HepG2 (cell line): ENCODE results near the gene ISG20. TPM values are rescaled to one million over a fixed set of nuclear protein-coding genes. Genes with fewer than 3 reads are reported as not detected.

Experiments
- ATAC-seq: fragments of 200-7000 bp; cut with Tn5 transposase; 3 replicates; pipeline ENCODE4 v1.9.1; 2020; ENCODE audit warnings: mild to moderate bottlenecking, moderate library complexity
- BruUV-seq: library from RNA; stranded (reverse); fragments of 400-500 nt; replicated peaks from 2 replicates; lab custom pipeline; 2021; lab: Mats Ljungman, UMichigan
- CTCF ChIA-PET: fragments of 300-600 bp; formaldehyde crosslinking; extraction: SDS; loops from one replicate; lab custom pipeline; 2021; ENCODE audit warnings: low total read pairs, inconsistent platforms, low intra/inter-chr PET ratio; lab: Yijun Ruan, JAX
- POLR2A ChIA-PET: fragments of 350-600 bp; sonication (Branson Sonifier 250); formaldehyde crosslinking; loops from one replicate; lab custom pipeline; 2020; ENCODE audit warnings: antibody characterized with exemption, inconsistent platforms; lab: Yijun Ruan, JAX
- DNase-seq: peaks from one replicate; pipeline ENCODE4 v3.0.0-alpha.2; 2015; ENCODE audit warnings: low spot score
- FAIRE-seq: peaks from 3 replicates; lab custom pipeline; 2011; peaks lifted over from hg19 to GRCh38; lab: Jason Lieb, UNC
- H2AFZ ChIP-seq: one replicate; pipeline ENCODE4 v1.6.1; 2011; ENCODE audit warnings: low read length, inconsistent platforms
- H3K27ac ChIP-seq: fragments of 300-600 bp; 3 replicates; pipeline ENCODE4 v1.8.0; 2011; ENCODE audit warnings: mixed run types, mild to moderate bottlenecking, mixed read lengths, low read length, inconsistent platforms; ENCODE audit not compliant: insufficient read depth; ENCODE audit errors: extremely low read length
- H3K27me3 ChIP-seq, 2 experiments: fragments of 200-600 bp in 1 of 2; 2 replicates in 1 of 2; 3 replicates in 1 of 2; pipeline versions ENCODE4 v1.6.0 to v1.8.0; 2011; ENCODE audit warnings: low read length in 2 of 2, mild to moderate bottlenecking in 2 of 2, moderate library complexity in 2 of 2, inconsistent platforms in 1 of 2; ENCODE audit not compliant: insufficient read depth in 2 of 2, control insufficient read depth in 1 of 2
- H3K36me3 ChIP-seq, 2 experiments: fragments of 200-600 bp in 1 of 2; replicated peaks in 1 of 2; 2 replicates in 1 of 2; 3 replicates in 1 of 2; pipeline versions ENCODE4 v1.5.1 to v1.8.0; 2011; ENCODE audit warnings: low read length in 2 of 2, inconsistent platforms in 1 of 2; ENCODE audit not compliant: insufficient read depth in 2 of 2, control insufficient read depth in 1 of 2
- H3K4me1 ChIP-seq: 2 replicates; pipeline ENCODE4 v1.5.1; 2012; ENCODE audit warnings: low read length, inconsistent platforms; ENCODE audit not compliant: insufficient read depth
- H3K4me2 ChIP-seq: 2 replicates; pipeline ENCODE4 v1.6.0; 2011; ENCODE audit warnings: low read depth, low read length, inconsistent platforms
- H3K4me3 ChIP-seq, 3 experiments: fragments of 200-600 bp in 1 of 3; sonication (generic), shearing (Covaris generic) in 1 of 3; replicated peaks in 1 of 3; 2 replicates each; pipeline ENCODE4 v1.5.1; 2011 to 2016; ENCODE audit warnings: low read length in 3 of 3, inconsistent platforms in 2 of 3, low read depth in 2 of 3, mild to moderate bottlenecking in 2 of 3, control low read depth in 1 of 3, mixed read lengths in 1 of 3; ENCODE audit not compliant: insufficient read depth in 1 of 3
- H3K79me2 ChIP-seq: one replicate; pipeline ENCODE4 v1.6.1; 2011; ENCODE audit warnings: low read length, inconsistent platforms; ENCODE audit not compliant: insufficient read depth
- H3K9ac ChIP-seq: 2 replicates; pipeline ENCODE4 v1.6.0; 2011; ENCODE audit warnings: mild to moderate bottlenecking, low read depth, low read length, inconsistent platforms; ENCODE audit not compliant: insufficient read depth
- H3K9me3 ChIP-seq: 2 replicates; pipeline ENCODE4 v1.5.1; 2012; ENCODE audit warnings: mild to moderate bottlenecking, low read length
- H4K20me1 ChIP-seq: 2 replicates; pipeline ENCODE4 v1.6.0; 2011; ENCODE audit warnings: inconsistent platforms, mild to moderate bottlenecking, low read length, moderate library complexity; ENCODE audit not compliant: insufficient read depth
- HDAC2 ChIP-seq: sonication (generic); formaldehyde crosslinking; IDR thresholded peaks from 2 replicates; pipeline ENCODE4 v1.4.0; 2020; ENCODE audit warnings: missing genetic modification reagents
- MIXL1 ChIP-seq: IDR thresholded peaks from 2 replicates; pipeline ENCODE4 v1.6.1; 2016
- TBL1XR1 ChIP-seq: fragments of 150-350 bp; IDR thresholded peaks from 2 replicates; pipeline ENCODE4 v1.6.1; 2014; ENCODE audit warnings: borderline replicate concordance, low read length; ENCODE audit not compliant: partially characterized antibody
- TRIM22 ChIP-seq: fragments of 450-650 bp; IDR thresholded peaks from 2 replicates; pipeline ENCODE4 v1.6.1; 2017
- ZBTB1 ChIP-seq: sonication (generic); formaldehyde crosslinking; IDR thresholded peaks from 2 replicates; pipeline ENCODE4 v1.4.0; 2020; ENCODE audit warnings: missing genetic modification reagents, borderline replicate concordance
- ZNF510 ChIP-seq: sonication (generic); formaldehyde crosslinking; IDR thresholded peaks from 2 replicates; pipeline ENCODE4 v1.4.0; 2020; ENCODE audit warnings: low read depth, mild to moderate bottlenecking, missing genetic modification reagents
- WGBS: methylation state at CpG from one replicate; pipeline ENCODE4 v1.1.6; 2017; ENCODE audit warnings: low lambda C conversion rate; 5-methylcytosine and 5-hydroxymethylcytosine counted together
- in situ Hi-C: cut with HindIII; loops from 2 replicates; pipeline ENCODE4 v1.10.0; 2017; ENCODE audit warnings: low pct_unique_long_range_greater_than_20kb; ENCODE audit not compliant: extremely low pct_ligation_motif_present
- intact Hi-C: fragments of 100-400 bp; cut with micrococcal nuclease; formaldehyde crosslinking; loops from one replicate; pipeline ENCODE4 v1.10.0; 2022; ENCODE audit not compliant: unreplicated experiment
- polyA plus RNA-seq, 8 experiments: library from polyadenylated mRNA; depleted of rRNA in 3 of 8; stranded (reverse) in 7 of 8; unstranded in 1 of 8; fragments of >200 nt; fragmentation: Illumina TruSeq in 4 of 8; extraction: Trizol in 4 of 8; gene quantifications; 2 replicates each; pipeline versions ENCODE4 v1.2.1 to v1.2.3, GENCODE V29; 2011 to 2016; ENCODE audit warnings: low read depth in 4 of 8, missing spikeins in 1 of 8, mixed read lengths in 1 of 8; ENCODE audit not compliant: insufficient read depth in 1 of 8
- total RNA-seq, 5 experiments: library from RNA; depleted of rRNA; stranded (reverse); fragments of >200 nt; fragmentation: Illumina TruSeq; extraction: Trizol; gene quantifications; 2 replicates each; pipeline ENCODE4 v1.2.3, GENCODE V29; 2016; ENCODE audit warnings: low read depth in 1 of 5
- TF ChIP-seq, protein P1 (sequence below): sonication (generic); formaldehyde crosslinking; IDR thresholded peaks from 2 replicates; pipeline ENCODE4 v1.9.0; 2022; ENCODE audit warnings: missing genetic modification reagents, mild to moderate bottlenecking, borderline replicate concordance
- TF ChIP-seq, protein P2 (sequence below): sonication (generic); formaldehyde crosslinking; IDR thresholded peaks from 2 replicates; pipeline ENCODE4 v1.9.0; 2021; ENCODE audit warnings: missing genetic modification reagents, borderline replicate concordance

ISG20 gene
- total and polyA plus RNA-seq, 2 of the 13 experiments (the other 11 are each of a cell fraction or from before 2014, with no cell fraction given): 6.3 to 31.5 TPM

DNA sequence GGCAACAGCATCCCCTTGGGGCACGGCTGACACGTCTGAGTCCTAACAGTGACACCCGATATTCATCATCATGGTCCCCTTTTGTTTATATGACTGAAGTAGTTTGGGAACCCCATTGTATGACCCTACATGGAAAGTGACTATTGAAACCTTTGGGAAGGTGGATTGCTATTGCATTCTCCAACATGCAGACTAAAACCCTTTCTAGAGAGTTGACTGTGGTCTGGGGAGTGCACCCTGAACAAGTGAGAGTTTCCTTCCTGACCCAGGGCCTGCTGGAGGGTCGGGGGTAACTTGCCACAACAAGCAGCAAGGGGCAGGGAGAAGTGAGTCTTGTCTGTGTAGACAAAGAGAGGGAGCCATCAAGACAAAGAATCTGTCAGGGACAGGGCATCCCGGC is 54.4 kb downstream of the ISG20 start:
- ATAC-seq (no peak), DNase-seq (no peak), FAIRE-seq (no peak)
- Histone ChIP-seq H3K4me2 (no peak overlapping the region), H3K9me3 (no peaks in the 10 kb centered on the region; the same call in 1 of the 2 replicates), H3K27ac (no peak overlapping the region), H3K4me3 (no peak overlapping the region), H3K36me3 (no peaks in the 10 kb centered on the region), H3K4me1 (no peaks in the 10 kb centered on the region), H3K27me3 (peaks cover 0 to 25% of the 10 kb centered on the region in 2 experiments; a peak in 4 of 5 replicates), H4K20me1 (no peaks in the 10 kb centered on the region), H3K79me2 (no peaks in the 10 kb centered on the region), H3K9ac (no peak overlapping the region), H2AFZ (no peak overlapping the region)
- in situ Hi-C loops: no loop called here
- intact Hi-C loops: no loop called here
- ChIA-PET POLR2A (no interaction called here), CTCF (no interaction called here)
- 4% methylated on average over 5 of the region's 5 CpGs for WGBS
- TF ChIP-seq ZBTB1 (CRISPR knock-in tag) (no peak), MIXL1 (no peak), TRIM22 (no peak), TBL1XR1 (no peak)
- TF ChIP-seq, protein P1, sequence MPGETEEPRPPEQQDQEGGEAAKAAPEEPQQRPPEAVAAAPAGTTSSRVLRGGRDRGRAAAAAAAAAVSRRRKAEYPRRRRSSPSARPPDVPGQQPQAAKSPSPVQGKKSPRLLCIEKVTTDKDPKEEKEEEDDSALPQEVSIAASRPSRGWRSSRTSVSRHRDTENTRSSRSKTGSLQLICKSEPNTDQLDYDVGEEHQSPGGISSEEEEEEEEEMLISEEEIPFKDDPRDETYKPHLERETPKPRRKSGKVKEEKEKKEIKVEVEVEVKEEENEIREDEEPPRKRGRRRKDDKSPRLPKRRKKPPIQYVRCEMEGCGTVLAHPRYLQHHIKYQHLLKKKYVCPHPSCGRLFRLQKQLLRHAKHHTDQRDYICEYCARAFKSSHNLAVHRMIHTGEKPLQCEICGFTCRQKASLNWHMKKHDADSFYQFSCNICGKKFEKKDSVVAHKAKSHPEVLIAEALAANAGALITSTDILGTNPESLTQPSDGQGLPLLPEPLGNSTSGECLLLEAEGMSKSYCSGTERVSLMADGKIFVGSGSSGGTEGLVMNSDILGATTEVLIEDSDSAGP (CRISPR knock-in tag): no peak
- no TSS peak for BruUV-seq

DNA sequence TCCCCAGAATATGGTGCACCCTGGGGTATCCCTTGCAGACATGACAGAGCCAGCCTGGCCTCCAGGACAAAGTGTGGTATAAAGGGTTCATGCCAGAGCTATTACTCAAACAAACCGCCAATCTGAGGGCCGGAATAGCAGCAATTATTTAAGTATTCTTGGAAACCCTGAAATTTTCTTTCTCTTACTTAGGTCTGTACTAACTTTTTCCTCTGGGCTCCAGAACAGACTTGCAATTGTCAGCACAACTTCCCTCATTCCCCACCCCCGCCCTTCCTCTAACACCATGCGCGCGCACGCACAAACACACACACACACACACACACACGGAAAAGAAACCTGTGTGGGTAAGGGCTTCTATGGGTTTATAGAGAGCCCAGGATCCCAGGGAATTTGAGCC is 56.3 kb downstream of the ISG20 start:
- ATAC-seq: no peak
- BruUV-seq: no TSS peak
- no peaks in the 10 kb centered on the region for H3K36me3 ChIP-seq
- DNase-seq: no peak
- no peaks in the 10 kb centered on the region for H3K9me3 ChIP-seq
- FAIRE-seq: no peak
- no peak overlapping the region for H2AFZ ChIP-seq
- H3K4me1 ChIP-seq: no peaks in the 10 kb centered on the region
- H3K79me2 ChIP-seq: no peaks in the 10 kb centered on the region
- in situ Hi-C loops: loop anchor here (5.0 kb wide), 1 partner anchor 33 kb away; no protein-coding TSS in a partner anchor
- intact Hi-C loops: no loop called here
- no peak for TF ChIP-seq ZNF510 (CRISPR knock-in tag)
- TF ChIP-seq HDAC2 (CRISPR knock-in tag): no peak
- TF ChIP-seq, protein P2, sequence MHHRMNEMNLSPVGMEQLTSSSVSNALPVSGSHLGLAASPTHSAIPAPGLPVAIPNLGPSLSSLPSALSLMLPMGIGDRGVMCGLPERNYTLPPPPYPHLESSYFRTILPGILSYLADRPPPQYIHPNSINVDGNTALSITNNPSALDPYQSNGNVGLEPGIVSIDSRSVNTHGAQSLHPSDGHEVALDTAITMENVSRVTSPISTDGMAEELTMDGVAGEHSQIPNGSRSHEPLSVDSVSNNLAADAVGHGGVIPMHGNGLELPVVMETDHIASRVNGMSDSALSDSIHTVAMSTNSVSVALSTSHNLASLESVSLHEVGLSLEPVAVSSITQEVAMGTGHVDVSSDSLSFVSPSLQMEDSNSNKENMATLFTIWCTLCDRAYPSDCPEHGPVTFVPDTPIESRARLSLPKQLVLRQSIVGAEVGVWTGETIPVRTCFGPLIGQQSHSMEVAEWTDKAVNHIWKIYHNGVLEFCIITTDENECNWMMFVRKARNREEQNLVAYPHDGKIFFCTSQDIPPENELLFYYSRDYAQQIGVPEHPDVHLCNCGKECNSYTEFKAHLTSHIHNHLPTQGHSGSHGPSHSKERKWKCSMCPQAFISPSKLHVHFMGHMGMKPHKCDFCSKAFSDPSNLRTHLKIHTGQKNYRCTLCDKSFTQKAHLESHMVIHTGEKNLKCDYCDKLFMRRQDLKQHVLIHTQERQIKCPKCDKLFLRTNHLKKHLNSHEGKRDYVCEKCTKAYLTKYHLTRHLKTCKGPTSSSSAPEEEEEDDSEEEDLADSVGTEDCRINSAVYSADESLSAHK: no peak
- peaks cover 0 to 39% of the 10 kb centered on the region in 2 experiments; a peak in 3 of 5 replicates for H3K27me3 ChIP-seq
- 62% methylated on average over 8 of the region's 8 CpGs for WGBS
- POLR2A ChIA-PET: no interaction called here
- no peak overlapping the region for H3K4me2 ChIP-seq
- CTCF ChIA-PET: no interaction called here
- H4K20me1 ChIP-seq: no peaks in the 10 kb centered on the region
- H3K9ac ChIP-seq: no peak overlapping the region
- H3K27ac ChIP-seq: no peak overlapping the region
- no peak overlapping the region for H3K4me3 ChIP-seq
